Measurements from ENCODE around the gene RTL5.

DNA sequence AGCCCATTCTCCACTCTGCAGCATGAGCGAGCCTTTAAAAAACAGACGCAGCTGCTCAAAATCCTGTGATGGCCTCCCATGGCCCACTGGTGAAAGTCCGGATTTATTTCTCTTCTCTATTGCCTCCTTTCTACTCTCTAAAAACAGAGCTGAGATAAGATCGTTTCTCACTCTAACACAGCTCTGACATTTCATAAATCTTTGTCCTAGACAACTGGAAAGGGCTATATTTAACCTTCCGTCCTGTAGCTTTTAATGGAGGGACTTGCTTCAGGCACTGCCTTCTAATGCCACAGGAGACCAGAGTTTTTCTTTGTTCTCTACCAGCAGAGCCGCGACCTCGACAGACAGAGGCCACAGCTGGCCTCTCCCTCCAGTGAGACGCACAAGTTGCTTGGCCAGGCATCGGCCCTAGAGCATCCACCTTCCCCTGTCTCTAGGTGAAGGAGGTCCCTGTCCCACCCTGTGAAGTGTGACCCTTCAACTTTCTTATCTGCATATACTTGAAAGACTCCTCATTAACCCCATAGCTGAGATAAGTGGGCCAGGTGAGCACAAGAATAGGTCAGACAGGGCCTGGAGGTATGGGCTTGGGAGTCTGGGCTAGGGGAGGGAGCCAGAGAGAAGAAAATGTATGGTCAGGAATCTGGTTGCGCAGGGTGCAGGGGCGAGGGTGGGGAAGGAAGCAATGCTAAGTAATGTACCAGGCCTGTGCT is 50.0 kb downstream of the RTL5 start:
- TF ChIP-seq EP300 (IDR thresholded peaks at IDR 0.05) (no peak), POLR2A (IDR thresholded peaks at IDR 0.05) (no peak), POLR2AphosphoS5 (IDR thresholded peaks at IDR 0.05) (no peak)
- TF ChIP-seq, protein P1, sequence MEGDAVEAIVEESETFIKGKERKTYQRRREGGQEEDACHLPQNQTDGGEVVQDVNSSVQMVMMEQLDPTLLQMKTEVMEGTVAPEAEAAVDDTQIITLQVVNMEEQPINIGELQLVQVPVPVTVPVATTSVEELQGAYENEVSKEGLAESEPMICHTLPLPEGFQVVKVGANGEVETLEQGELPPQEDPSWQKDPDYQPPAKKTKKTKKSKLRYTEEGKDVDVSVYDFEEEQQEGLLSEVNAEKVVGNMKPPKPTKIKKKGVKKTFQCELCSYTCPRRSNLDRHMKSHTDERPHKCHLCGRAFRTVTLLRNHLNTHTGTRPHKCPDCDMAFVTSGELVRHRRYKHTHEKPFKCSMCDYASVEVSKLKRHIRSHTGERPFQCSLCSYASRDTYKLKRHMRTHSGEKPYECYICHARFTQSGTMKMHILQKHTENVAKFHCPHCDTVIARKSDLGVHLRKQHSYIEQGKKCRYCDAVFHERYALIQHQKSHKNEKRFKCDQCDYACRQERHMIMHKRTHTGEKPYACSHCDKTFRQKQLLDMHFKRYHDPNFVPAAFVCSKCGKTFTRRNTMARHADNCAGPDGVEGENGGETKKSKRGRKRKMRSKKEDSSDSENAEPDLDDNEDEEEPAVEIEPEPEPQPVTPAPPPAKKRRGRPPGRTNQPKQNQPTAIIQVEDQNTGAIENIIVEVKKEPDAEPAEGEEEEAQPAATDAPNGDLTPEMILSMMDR (IDR thresholded peaks at IDR 0.05): no peak

Data from upper lobe of left lung (tissue), 4 donors.